NT2/D1 (cell line): ENCODE results near the gene ERG.

Source experiments
- SUZ12 ChIP-seq: IDR thresholded peaks from 2 replicates; pipeline ENCODE4 v1.6.1; 2011; ENCODE audit not compliant: insufficient read length, insufficient read depth; ENCODE audit errors: extremely low read depth
- YY1 ChIP-seq: IDR thresholded peaks from 2 replicates; pipeline ENCODE4 v1.6.1; 2011; ENCODE audit not compliant: insufficient read length, insufficient read depth
- ZNF274 ChIP-seq: IDR thresholded peaks from 2 replicates; pipeline ENCODE4 v1.6.1; 2011; ENCODE audit warnings: mild to moderate bottlenecking, low read depth, low read length

DNA sequence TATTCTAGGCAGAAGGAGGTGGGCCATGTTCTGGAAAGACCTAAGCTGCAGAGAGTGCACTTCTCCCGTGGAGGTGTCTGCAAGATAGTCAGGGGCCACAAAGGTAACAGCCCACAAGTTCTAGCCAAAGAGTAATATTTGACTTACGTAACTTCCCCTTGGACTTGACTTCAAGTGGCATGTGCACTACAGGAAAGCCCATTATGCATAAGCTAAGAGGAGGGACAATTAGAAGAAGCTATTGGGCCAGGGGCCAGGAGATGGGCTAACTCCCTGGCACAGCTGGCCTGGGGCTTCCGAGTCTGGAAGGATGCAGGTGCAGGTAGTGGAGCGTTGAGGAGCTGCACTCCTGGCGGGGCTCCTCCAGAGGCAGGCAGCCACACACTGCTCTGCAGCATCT is 58.3 kb downstream of the ERG start:
- TF ChIP-seq SUZ12 (no peak), ZNF274 (no peak), YY1 (no peak)
